Stimulated activated CD4-positive, alpha-beta T cell treated with anti-CD3 and anti-CD28 coated beads, Interleukin-15, amount 100 ng/mL, for 24 hours (primary cell): Measurements from ENCODE around the gene EMX2.
"Not testable (repeated sequence)": the region's sequence is repeated elsewhere in the genome, so short reads cannot be mapped to it uniquely, and the experiment has no call there.

ENCODE experiments used
- DNase-seq: peaks from one replicate; pipeline ENCODE4 v3.0.0-alpha.2; 2020

The EMX2 gene

GRCh38 chr10:117542706-117543224, at the start of gene EMX2:
EMX2 (plus strand) TSS chr10:117542746; CDS start chr10:117543268, 522 bp downstream.
- no peak for DNase-seq

GRCh38 chr10:117496031-117496430, 46.5 kb upstream of the EMX2 start:
- no peak for DNase-seq

GRCh38 chr10:117496616-117497028, 45.9 kb upstream of the EMX2 start:
- peak; percentile 77 for DNase-seq

- DNase-seq, result no peak
Observed at GRCh38 chr10:117497736-117498135, 44.8 kb upstream of the EMX2 start.

GRCh38 chr10:117499248-117500105, 43.1 kb upstream of the EMX2 start:
- DNase-seq, result no peak

GRCh38 chr10:117500456-117500855, 42.1 kb upstream of the EMX2 start:
- no peak for DNase-seq

GRCh38 chr10:117501460-117502035, 41.0 kb upstream of the EMX2 start:
- no peak for DNase-seq

GRCh38 chr10:117502421-117503243, 39.9 kb upstream of the EMX2 start:
- DNase-seq, result no peak

- DNase-seq, result no peak
Observed at GRCh38 chr10:117503244-117504205, 39.0 kb upstream of the EMX2 start.

- DNase-seq, result no peak
Observed at GRCh38 chr10:117504562-117504961, 38.0 kb upstream of the EMX2 start.

GRCh38 chr10:117507081-117507480, 35.5 kb upstream of the EMX2 start:
- not testable (repeated sequence) for DNase-seq

- DNase-seq, result no peak
Observed at GRCh38 chr10:117509573-117509972, 33.0 kb upstream of the EMX2 start.

GRCh38 chr10:117511601-117512390, 30.8 kb upstream of the EMX2 start:
- no peak for DNase-seq

GRCh38 chr10:117514971-117515370, 27.6 kb upstream of the EMX2 start:
- no peak for DNase-seq

GRCh38 chr10:117516681-117517080, 25.9 kb upstream of the EMX2 start:
- DNase-seq, result no peak

- DNase-seq, result no peak
Observed at GRCh38 chr10:117518246-117518645, 24.3 kb upstream of the EMX2 start.

GRCh38 chr10:117519286-117519685, 23.3 kb upstream of the EMX2 start:
- no peak for DNase-seq

GRCh38 chr10:117519879-117520278, 22.7 kb upstream of the EMX2 start:
- DNase-seq, result no peak

GRCh38 chr10:117530791-117531190, 11.8 kb upstream of the EMX2 start:
- DNase-seq, result no peak

GRCh38 chr10:117531371-117532002, 11.1 kb upstream of the EMX2 start:
- no peak for DNase-seq

GRCh38 chr10:117532003-117532385, 10.6 kb upstream of the EMX2 start:
- DNase-seq, result no peak
